Stimulated activated naive CD8-positive, alpha-beta T cell treated with anti-CD3 and anti-CD28 coated beads, Interleukin-15, Interleukin-2, amounts not matched to agents 100 ng/mL and 50 ng/mL, for 24 hours (primary cell): ENCODE results near the gene STK10.
"Not testable (repeated sequence)": the region's sequence is repeated elsewhere in the genome, so short reads cannot be mapped to it uniquely, and the experiment has no call there.

ENCODE experiments used
- H3K27ac Mint-ChIP-seq: one replicate; pipeline ENCODE4 v1.8.0; 2021; ENCODE audit warnings: mild to moderate bottlenecking, mixed read lengths
- H3K27me3 Mint-ChIP-seq: one replicate; pipeline ENCODE4 v1.8.0; 2021; ENCODE audit warnings: mixed read lengths
- H3K36me3 Mint-ChIP-seq: one replicate; pipeline ENCODE4 v1.8.0; 2021; ENCODE audit warnings: low read depth, mixed read lengths
- H3K4me1 Mint-ChIP-seq: one replicate; pipeline ENCODE4 v1.8.0; 2021; ENCODE audit warnings: low read depth, mixed read lengths
- H3K4me3 Mint-ChIP-seq: one replicate; pipeline ENCODE4 v1.8.0; 2021; ENCODE audit warnings: mild to moderate bottlenecking, mixed read lengths
- H3K9me3 Mint-ChIP-seq: one replicate; pipeline ENCODE4 v1.8.0; 2021; ENCODE audit warnings: mixed read lengths

The STK10 gene

DNA sequence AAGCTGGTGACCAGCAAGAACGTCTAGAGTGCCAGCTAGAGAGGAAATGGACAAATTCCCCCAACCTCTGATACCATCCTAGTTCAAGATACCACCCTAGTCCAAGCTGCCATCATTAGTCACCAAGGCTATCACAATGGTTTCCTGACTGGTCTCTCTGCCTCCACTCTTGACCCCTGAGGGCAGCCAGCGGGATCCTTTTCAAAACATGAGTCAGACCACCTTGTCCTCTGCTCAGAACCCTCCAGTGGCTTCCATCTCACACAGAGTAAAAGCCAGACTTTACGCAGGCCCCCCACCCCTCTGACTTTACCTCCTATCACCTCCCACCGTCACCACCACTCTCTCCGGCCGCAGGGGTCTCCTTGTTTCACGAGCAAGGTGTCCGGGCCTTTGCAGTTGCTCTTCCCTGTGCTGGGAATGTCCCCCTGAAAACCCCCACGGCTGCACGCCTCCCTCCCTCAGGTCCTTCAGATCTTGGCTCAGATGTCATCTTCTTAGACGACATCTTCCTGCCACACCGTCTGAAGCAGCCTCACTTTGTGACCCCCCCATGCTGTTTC lies 139.4 kb downstream of the STK10 start:
- H3K36me3 Mint-ChIP-seq, result peaks cover 65% of the 10 kb centered on the region
- no peaks in the 10 kb centered on the region for H3K9me3 Mint-ChIP-seq
- peak overlapping the region; percentile 60 for H3K27ac Mint-ChIP-seq
- no peak overlapping the region for H3K4me3 Mint-ChIP-seq
- no peaks in the 10 kb centered on the region for H3K27me3 Mint-ChIP-seq
- H3K4me1 Mint-ChIP-seq, result peaks cover 11% of the 10 kb centered on the region

DNA sequence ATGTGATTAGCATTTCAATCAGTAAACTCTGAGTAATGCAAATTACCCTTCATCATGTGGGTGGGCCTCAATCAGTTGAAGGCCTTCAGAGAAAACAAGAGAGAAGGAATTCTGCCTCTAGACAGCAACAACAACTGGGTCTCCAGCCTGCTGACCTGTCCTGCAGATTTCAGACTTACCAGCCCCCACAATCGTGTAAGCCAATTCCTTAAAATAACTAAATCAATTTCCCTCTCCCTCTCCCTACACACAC lies 139.9 kb downstream of the STK10 start:
- Mint-ChIP-seq H3K4me1 (peaks cover 16% of the 10 kb centered on the region), H3K4me3 (no peak overlapping the region), H3K36me3 (peaks cover 70% of the 10 kb centered on the region)

DNA sequence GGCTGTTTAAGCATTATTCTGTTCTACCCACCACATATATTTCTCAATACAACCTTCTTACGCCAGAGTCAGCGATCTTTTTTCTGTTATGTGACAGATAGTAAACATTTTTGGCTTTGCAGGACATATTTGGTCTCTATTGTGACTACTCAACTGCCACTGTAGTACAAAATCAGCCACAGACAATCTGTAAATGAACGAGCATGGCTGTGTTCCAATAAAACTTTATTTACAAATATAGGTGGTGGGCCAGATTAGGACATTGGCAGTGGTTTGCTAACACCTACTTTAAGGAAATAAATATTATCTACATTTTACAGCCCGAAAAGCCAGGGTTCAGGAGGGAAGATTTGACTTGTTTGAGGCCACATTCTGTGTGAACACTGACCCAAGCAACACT lies 141.4 kb downstream of the STK10 start:
- H3K9me3 Mint-ChIP-seq, result no peaks in the 10 kb centered on the region
- H3K27ac Mint-ChIP-seq, result peak overlapping the region; percentile 26
- H3K4me1 Mint-ChIP-seq, result peaks cover 18% of the 10 kb centered on the region
- no peaks in the 10 kb centered on the region for H3K27me3 Mint-ChIP-seq
- peaks cover 64% of the 10 kb centered on the region for H3K36me3 Mint-ChIP-seq
- H3K4me3 Mint-ChIP-seq, result no peak overlapping the region

More for the DNA sequence above, 139.9 kb downstream of the STK10 start:
- Mint-ChIP-seq H3K9me3 (no peaks in the 10 kb centered on the region), H3K27ac (peak overlapping the region; percentile 60), H3K27me3 (no peaks in the 10 kb centered on the region)

- peaks cover 18% of the 10 kb centered on the region for H3K4me1 Mint-ChIP-seq
- H3K36me3 Mint-ChIP-seq, result peaks cover 54% of the 10 kb centered on the region
- H3K4me3 Mint-ChIP-seq, result no peak overlapping the region
- no peaks in the 10 kb centered on the region for H3K27me3 Mint-ChIP-seq
- no peaks in the 10 kb centered on the region for H3K9me3 Mint-ChIP-seq
- H3K27ac Mint-ChIP-seq, result peak overlapping the region; percentile 23
Observed at GRCh38 chr5:172045315-172045632, 142.8 kb downstream of the STK10 start.

- peaks cover 22% of the 10 kb centered on the region for H3K4me1 Mint-ChIP-seq
- H3K27ac Mint-ChIP-seq, result peak overlapping the region; percentile 23
- no peaks in the 10 kb centered on the region for H3K9me3 Mint-ChIP-seq
- H3K36me3 Mint-ChIP-seq, result peaks cover 51% of the 10 kb centered on the region
- no peak overlapping the region for H3K4me3 Mint-ChIP-seq
- no peaks in the 10 kb centered on the region for H3K27me3 Mint-ChIP-seq
Observed at GRCh38 chr5:172044631-172045314, 143.3 kb downstream of the STK10 start.

DNA sequence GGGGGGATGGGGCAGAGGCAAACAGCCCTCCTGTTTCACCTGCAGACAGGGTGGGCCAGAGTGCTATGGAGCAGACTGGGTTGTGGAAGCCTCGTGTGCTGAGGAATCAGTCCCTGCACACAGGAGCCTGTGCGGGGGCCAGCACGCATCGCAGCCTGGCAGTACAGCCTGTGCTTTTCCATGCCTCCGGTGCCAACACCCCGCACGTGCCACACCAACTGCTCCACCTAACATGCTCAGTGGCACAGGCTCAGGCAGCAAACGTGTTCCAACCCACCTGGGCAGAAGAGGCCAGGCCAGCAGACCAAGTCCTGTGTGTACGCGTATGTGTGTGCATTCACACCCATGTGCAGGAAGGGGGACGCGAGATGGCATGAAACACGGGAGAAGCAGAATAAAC lies 144.2 kb downstream of the STK10 start:
- H3K36me3 Mint-ChIP-seq, result peaks cover 42% of the 10 kb centered on the region
- no peaks in the 10 kb centered on the region for H3K27me3 Mint-ChIP-seq
- peaks cover 24% of the 10 kb centered on the region for H3K4me1 Mint-ChIP-seq
- H3K9me3 Mint-ChIP-seq, result no peaks in the 10 kb centered on the region
- no peak overlapping the region for H3K4me3 Mint-ChIP-seq
- no peak overlapping the region for H3K27ac Mint-ChIP-seq

DNA sequence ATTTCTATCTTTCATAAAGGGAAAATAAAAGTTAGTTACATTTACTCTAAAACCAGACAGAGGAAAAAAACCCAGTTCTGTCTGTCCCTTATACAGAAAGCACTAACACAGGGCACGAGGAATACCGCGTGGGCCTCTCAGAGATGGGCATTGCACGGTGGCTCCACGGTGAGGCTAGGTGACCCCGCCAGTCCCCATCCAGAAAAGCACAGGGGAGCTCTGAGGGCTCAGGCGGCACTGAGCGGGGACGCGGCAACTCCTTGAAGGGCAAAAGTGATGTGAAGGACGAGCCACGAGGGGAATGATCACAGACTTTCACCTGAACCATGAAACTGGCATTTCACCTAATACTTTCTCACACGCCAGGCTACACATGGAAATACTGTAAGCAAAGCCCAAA lies 145.8 kb downstream of the STK10 start:
- no peak overlapping the region for H3K27ac Mint-ChIP-seq
- no peaks in the 10 kb centered on the region for H3K27me3 Mint-ChIP-seq
- H3K4me1 Mint-ChIP-seq, result peaks cover 15% of the 10 kb centered on the region
- peaks cover 32% of the 10 kb centered on the region for H3K36me3 Mint-ChIP-seq
- H3K9me3 Mint-ChIP-seq, result no peaks in the 10 kb centered on the region
- no peak overlapping the region for H3K4me3 Mint-ChIP-seq

DNA sequence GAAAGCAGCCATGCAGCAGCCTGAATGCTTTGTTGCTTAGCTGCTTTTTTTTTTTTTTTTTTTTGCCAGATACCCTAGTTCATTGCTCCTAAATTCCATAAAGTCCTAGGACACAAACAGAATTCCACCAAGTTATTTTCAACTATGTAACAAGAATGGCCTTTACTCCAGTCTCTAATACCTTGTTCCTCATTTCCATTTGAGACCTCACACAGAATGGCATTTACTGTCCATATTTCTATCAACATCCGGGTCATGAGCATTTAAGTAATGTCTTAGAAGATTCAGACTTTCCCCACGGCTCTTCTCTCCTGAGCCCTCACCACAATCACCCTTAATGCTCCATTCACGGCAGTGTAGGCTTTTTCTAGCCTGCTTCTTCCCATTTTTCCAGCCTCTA lies 149.9 kb downstream of the STK10 start:
- H3K27me3 Mint-ChIP-seq, result no peaks in the 10 kb centered on the region
- H3K27ac Mint-ChIP-seq, result no peak overlapping the region

DNA sequence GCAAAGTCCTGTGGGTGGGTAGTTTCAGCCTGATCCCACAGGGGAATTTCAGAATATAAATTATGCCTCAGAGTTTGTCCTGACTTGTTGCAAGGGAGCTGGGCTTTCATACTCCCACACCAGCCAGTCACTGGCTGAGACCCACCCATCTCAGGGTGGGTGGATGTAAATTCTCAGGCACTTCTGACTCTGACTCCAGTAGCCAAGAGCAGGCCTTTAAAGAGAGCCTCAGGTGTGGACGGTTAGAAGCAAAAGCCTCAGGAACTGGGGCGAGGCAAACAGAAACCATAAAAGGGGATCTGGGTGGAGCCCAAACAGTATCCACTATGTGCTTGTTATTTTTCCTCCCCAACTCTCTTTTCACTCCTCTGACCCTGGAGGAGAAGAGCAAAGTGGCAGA lies 153.0 kb downstream of the STK10 start:
- H3K4me1 Mint-ChIP-seq, result peaks cover 16% of the 10 kb centered on the region
- peaks cover 6% of the 10 kb centered on the region for H3K9me3 Mint-ChIP-seq
- H3K36me3 Mint-ChIP-seq, result peaks cover 11% of the 10 kb centered on the region
- no peak overlapping the region for H3K4me3 Mint-ChIP-seq
- no peak overlapping the region for H3K27ac Mint-ChIP-seq
- no peaks in the 10 kb centered on the region for H3K27me3 Mint-ChIP-seq

More for the DNA sequence above, 149.9 kb downstream of the STK10 start:
- Mint-ChIP-seq H3K4me3 (no peak overlapping the region), H3K4me1 (peaks cover 20% of the 10 kb centered on the region), H3K9me3 (no peaks in the 10 kb centered on the region), H3K36me3 (peaks cover 2% of the 10 kb centered on the region)

DNA sequence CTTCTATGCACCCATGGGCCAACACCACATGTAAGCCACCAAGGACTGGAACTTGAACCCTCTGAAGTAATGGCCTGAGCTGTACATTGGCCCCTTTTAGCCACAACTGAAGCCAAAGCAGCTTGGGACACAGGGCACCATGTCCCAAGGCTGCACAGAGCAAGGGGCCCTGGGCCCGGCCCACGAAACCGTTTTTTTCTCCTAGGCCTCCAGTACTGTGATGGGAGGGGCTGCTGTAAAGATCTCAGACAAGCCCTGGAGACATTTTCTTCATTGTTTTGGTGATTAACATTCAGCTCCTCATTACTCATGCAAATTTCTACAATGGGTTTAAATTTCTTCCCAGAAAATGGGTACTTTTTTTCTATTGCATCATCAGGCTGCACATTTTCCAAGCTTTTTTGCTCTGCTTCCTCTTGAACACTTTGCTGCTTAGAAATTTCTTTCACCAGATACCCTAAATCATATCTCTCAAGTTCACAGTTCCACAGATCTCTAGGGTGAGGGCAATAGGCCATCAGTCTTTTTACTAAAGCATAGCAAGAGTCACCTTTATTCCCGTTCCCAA lies 156.0 kb downstream of the STK10 start:
- H3K27me3 Mint-ChIP-seq, result no peaks in the 10 kb centered on the region
- peaks cover 11% of the 10 kb centered on the region for H3K36me3 Mint-ChIP-seq
- peaks cover 11% of the 10 kb centered on the region for H3K4me1 Mint-ChIP-seq
- no peak overlapping the region for H3K4me3 Mint-ChIP-seq
- no peak overlapping the region for H3K27ac Mint-ChIP-seq
- peaks cover 6% of the 10 kb centered on the region for H3K9me3 Mint-ChIP-seq

- H3K9me3 Mint-ChIP-seq, result peaks cover 6% of the 10 kb centered on the region
- H3K27ac Mint-ChIP-seq, result no peak overlapping the region
- H3K4me1 Mint-ChIP-seq, result peaks cover 4% of the 10 kb centered on the region
- no peaks in the 10 kb centered on the region for H3K27me3 Mint-ChIP-seq
- H3K36me3 Mint-ChIP-seq, result peaks cover 11% of the 10 kb centered on the region
- H3K4me3 Mint-ChIP-seq, result no peak overlapping the region
Observed at GRCh38 chr5:172029876-172030275, 158.1 kb downstream of the STK10 start.

- H3K4me3 Mint-ChIP-seq, result no peak overlapping the region
- H3K4me1 Mint-ChIP-seq, result no peaks in the 10 kb centered on the region
Observed at GRCh38 chr5:172028167-172028566, 159.9 kb downstream of the STK10 start.

GRCh38 chr5:172020110-172020786 lies 167.8 kb downstream of the STK10 start:
- not testable (repeated sequence) for H3K36me3 Mint-ChIP-seq, H3K4me3 Mint-ChIP-seq, H3K27ac Mint-ChIP-seq, H3K4me1 Mint-ChIP-seq, H3K27me3 Mint-ChIP-seq, H3K9me3 Mint-ChIP-seq

More at GRCh38 chr5:172028167-172028566, 159.9 kb downstream of the STK10 start:
- peaks cover 6% of the 10 kb centered on the region for H3K9me3 Mint-ChIP-seq
- H3K27ac Mint-ChIP-seq, result no peak overlapping the region
- no peaks in the 10 kb centered on the region for H3K27me3 Mint-ChIP-seq
- H3K36me3 Mint-ChIP-seq, result peaks cover 11% of the 10 kb centered on the region

DNA sequence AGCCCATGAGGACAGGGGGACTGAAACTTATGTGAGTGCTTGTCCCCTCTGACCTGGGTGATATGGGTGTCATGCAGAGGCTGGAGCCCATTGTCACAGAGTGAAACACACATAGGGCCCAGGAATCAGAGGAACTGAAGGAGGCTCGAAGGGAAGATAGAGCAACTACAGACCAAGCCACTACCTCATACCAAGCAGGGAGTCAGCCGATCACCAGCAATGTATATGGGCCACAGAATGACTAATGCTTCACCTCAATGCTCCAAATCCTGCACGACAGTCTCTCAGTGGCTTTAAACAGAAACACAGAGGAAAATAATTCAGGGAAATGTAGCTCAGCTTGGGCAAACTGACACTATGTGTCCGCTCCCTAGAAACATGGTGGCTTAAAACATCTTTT lies 172.7 kb downstream of the STK10 start:
- H3K4me3 Mint-ChIP-seq, result no peak overlapping the region
- no peak overlapping the region for H3K27ac Mint-ChIP-seq
- no peaks in the 10 kb centered on the region for H3K27me3 Mint-ChIP-seq
- H3K4me1 Mint-ChIP-seq, result no peaks in the 10 kb centered on the region
- no peaks in the 10 kb centered on the region for H3K36me3 Mint-ChIP-seq
- no peaks in the 10 kb centered on the region for H3K9me3 Mint-ChIP-seq

DNA sequence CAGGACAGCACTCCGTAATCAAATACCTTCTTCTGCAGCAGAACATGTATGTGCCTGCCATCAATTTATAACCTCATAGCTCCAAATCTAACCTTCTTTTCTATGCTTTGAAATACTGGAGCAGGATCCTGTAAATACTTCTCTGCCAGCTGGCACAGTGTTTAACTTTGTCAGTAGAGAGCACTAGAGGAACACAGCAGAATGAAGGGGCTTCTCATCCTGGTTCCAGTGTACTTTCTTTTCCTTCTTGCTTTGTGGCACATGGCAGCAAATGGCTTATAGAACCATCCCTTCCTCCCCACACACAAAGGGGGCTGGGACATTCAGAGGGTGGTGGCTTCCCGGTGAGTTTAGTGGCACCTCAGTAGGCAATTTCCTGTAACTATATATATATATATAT lies 177.7 kb downstream of the STK10 start:
- H3K27ac Mint-ChIP-seq, result no peak overlapping the region

More for the DNA sequence above, 177.7 kb downstream of the STK10 start:
- Mint-ChIP-seq H3K9me3 (no peaks in the 10 kb centered on the region), H3K4me1 (peaks cover 32% of the 10 kb centered on the region), H3K36me3 (peaks cover 7% of the 10 kb centered on the region), H3K4me3 (no peak overlapping the region), H3K27me3 (no peaks in the 10 kb centered on the region)
